NCI-H82 (cell line): ENCODE results near the gene TOM1L2.
"Not testable (repeated sequence)": the region's sequence is repeated elsewhere in the genome, so short reads cannot be mapped to it uniquely, and the experiment has no call there.

Experiments
- DNase-seq: peaks from one replicate; lab custom pipeline; 2025; lab: John Stamatoyannopoulos, UW

Gene TOM1L2

GRCh38 chr17:17972126-17972951 is at the start of gene TOM1L2, which contains the start of gene DRC3:
Gene TOM1L2, minus strand, starts transcription at chr17:17972400. Its CDS starts 87 bp downstream, at chr17:17972313.
Gene DRC3, plus strand, starts transcription at chr17:17972862. Its CDS starts 4,737 bp downstream, at chr17:17977599.
- DNase-seq, result peak; percentile 100

- DNase-seq, result no peak
Observed at GRCh38 chr17:18021372-18021771, 49.2 kb upstream of the TOM1L2 start.

- no peak for DNase-seq
Observed at GRCh38 chr17:18020971-18021370, 48.8 kb upstream of the TOM1L2 start.

DNA sequence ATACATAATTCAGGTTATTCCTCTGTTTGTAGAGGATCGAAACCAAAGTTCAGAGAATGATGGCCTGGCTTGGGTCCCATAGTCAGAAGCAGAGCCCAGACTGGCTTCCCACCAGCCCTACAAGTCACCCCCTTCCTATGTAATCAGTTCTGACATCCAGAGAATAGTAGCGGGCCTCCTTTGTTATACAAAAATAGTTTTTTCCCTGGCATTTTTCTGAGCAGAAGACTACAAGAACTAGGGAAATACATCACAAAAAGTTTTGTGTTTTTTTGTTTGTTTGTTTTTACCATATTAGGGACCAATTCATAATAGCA is 47.6 kb upstream of the TOM1L2 start:
- no peak for DNase-seq

DNA sequence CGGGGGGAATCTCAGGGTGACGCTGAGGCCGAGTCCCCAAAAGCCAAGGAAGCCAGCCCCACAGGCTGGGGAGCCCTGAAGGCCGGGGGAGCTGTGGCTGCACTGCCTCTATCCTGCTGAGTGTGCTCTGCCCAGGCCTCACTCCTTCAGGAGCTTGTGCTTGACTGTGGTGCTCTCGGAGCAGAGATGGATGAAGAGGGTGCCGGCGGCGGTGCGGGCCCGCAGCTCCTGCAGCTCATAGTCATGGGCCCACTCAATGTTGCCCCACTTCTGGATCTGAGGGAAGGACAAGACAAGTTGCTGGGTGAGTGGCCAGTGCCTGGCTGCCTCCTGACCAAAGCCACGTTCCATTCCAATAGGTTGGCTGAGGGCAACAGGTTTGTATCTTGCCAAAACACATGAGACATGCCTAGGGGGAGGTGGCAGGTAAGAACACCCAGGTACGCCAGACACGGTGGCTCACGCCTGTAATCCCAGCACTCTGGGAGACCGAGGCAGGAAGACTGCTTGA is 46.3 kb upstream of the TOM1L2 start:
- no peak for DNase-seq

GRCh38 chr17:18017958-18018357 is 45.8 kb upstream of the TOM1L2 start:
- no peak for DNase-seq

DNA sequence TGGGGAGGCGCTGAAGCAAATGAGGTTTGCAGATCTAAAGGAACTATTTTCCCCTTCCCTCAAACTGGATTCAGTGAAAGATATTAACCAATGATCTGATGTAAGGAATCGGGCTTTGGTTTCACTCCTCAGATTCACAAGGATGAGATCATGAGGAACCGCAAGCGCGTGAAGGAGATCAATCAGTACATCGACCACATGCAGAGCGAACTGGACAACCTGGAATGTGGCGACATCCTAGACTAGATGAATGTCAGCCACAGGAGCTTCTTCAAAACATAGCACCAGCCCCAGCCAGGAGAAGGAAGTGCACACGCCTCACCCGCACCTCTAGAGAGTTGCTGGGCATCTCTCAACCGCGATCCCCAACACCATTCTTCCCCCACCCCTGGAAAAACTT is 44.2 kb upstream of the TOM1L2 start:
- DNase-seq, result no peak

GRCh38 chr17:18015593-18015992 is 43.4 kb upstream of the TOM1L2 start:
- peak; percentile 78 for DNase-seq

- no peak for DNase-seq
Observed at GRCh38 chr17:18014006-18014405, 41.8 kb upstream of the TOM1L2 start.

DNA sequence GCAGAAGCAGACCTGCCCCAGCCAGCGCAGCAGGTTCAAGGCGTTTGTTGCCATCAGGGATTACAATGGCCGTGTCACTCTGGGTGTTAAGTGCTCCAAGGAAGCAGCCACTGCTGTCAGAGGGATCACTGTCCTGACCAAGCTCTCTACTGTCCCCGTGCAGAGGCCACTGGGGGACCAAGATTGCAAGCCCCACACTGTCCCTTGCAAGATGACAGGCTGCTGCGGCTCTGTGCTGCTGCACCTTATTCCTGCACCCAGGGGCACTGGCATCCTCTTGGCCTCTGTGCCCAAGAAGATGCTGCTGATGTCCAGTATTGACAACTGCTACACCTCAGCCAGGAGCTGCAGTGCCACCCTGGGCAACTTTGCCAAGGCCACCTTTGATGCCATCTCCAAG is 39.1 kb upstream of the TOM1L2 start:
- no peak for DNase-seq

DNA sequence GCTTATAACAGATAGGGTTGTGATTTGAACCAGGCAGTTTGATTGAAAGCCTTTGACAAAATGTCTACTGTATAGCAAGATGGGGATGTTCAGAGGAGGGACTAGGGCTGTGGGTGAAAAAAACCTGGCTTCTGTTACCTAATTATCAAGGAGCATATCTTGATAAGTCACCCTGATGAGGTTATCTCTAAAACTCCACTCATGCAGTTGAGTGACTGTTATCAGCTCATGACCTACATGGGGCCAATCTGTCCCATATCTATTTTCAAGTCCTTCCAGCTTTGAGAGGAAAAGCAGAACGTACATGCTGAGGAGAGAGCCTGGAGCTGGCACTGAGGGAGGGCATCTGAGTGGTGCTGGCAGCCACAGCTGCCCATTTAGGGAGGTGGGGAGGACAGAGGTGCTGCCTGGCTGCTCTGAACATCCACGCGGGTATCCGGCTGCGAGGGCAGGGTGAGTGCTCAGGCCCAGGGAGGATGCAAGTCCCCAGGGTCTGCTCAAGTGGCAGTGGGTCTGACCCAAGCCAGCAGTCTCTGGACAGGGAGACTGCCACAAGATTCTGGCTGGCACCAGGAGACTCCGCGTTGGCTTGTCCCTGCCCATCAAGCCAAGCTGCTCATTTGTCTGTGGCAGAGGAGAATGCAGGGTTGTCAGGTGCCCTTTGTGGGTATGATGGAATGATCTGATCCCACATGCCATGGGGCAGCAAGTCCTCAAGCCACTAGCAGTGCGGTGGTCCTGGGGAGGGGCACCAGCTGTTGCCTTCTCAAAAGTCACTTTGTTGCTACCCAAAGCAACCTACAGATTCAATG is 37.6 kb upstream of the TOM1L2 start:
- no peak for DNase-seq

GRCh38 chr17:18008496-18009268 is 36.5 kb upstream of the TOM1L2 start:
- DNase-seq, result no peak

GRCh38 chr17:18006495-18007239 is 34.5 kb upstream of the TOM1L2 start:
- DNase-seq, result no peak

DNA sequence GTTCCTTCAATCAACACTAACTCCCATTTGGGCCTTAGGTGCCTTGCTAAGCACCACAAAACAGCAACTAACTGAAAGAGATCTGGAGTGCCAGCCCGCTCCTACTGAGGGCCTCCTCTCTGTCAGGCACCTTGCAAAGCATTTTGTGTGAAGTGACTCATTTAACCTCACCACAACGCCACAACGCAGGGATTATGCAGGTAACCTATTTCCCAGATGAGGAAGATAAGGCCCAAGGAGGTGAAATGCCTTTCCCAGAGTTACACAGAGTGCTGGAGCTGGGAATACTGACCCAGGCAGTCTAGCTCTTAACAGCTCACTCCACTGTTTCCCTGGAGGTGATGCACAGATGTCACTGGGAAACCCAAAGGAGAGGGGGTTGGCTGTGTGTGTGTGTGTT is 33.3 kb upstream of the TOM1L2 start:
- no peak for DNase-seq

DNA sequence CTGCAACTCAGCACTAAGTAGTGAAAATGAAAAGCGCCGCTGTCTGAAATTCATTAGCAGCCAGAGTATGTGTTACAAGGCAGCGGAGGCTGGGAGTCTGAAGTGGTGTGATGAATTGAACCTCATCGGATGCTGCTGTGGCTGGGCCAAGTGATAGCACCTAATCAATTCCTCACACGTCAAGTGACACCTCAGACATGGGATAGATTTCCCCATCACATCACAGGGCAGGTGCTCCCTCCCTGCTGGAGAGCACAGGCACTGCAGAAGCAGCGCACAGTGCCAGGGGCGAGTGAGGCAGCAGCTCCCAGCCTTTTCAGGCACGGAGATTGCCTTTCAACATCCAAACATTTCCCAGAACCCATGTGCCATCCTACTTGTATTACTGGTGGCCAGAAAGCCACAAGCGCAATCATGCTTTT is 32.7 kb upstream of the TOM1L2 start:
- DNase-seq, result no peak

- no peak for DNase-seq
Observed at GRCh38 chr17:18004345-18004744, 32.1 kb upstream of the TOM1L2 start.

DNA sequence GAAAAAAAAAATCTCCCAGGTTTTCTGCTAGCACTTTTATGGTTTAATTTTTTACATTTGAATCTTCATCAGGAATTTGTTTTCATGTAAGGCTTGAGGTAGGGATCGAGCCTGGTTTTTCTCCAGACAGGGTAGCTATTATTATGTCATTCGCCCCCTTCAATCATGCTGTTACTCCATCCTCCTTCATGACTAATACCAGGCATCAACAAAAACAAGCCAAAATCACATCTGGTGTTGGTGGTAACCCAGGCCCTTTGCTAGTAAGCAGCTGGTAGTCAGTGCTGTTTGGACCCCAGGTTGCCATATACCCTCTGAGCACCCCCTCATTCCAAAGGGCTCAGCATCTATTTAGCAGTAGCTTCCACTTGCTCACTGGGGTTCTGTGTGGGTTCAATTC is 30.0 kb upstream of the TOM1L2 start:
- no peak for DNase-seq

DNA sequence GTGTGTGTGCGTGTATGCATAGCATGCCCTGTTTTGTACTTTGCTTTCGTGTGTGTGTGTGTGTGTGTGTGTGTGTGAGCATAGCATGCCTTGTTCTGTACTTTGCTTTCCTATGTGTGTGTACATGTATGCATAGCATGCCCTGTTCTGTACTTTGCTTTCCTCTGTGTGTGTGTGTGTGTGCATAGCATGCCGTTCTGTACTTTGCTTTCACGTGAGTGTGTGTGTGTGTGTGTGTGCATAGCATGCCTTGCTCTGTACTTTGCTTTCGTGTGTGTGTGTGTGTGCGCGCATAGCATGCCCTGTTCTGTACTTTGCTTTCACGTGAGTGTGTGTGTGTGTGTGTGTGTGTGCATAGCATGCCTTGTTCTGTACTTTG is 27.8 kb upstream of the TOM1L2 start:
- DNase-seq, result no peak

GRCh38 chr17:17999364-18000029 is 27.3 kb upstream of the TOM1L2 start:
- no peak for DNase-seq

- DNase-seq, result no peak
Observed at GRCh38 chr17:17998934-17999333, 26.7 kb upstream of the TOM1L2 start.

DNA sequence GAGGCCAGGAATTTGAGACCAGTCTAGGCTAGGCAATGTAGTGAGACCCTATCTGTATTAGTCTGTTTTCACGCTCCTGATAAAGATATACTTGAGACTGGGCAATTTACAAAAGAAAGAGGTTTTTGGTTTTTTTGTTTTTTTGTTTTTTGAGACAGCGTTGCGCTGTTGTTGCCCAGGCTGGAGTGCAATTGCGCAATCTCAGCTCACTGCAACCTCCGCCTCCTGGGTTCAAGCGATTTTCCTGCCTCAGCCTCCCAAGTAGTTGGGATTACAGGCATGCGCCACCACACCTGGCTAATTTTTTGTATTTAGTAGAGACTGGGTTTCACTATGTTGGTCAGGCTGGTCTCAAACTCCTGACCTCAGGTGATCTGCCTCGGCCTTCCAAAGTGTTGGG is 23.7 kb upstream of the TOM1L2 start:
- DNase-seq, result not testable (repeated sequence)
